HEK293 (cell line): Measurements from ENCODE around the gene LTC4S.
A peak's percentile ranks its signal among the peaks of the same experiment; 100 is the strongest.

ENCODE experiments used
- CTCF ChIA-PET: fragments of 350-600 bp; formaldehyde crosslinking; extraction: SDS; loops from one replicate; lab custom pipeline; 2021; ENCODE audit warnings: antibody characterized with exemption; lab: Yijun Ruan, JAX
- POLR2A ChIA-PET: fragments of 300-600 bp; formaldehyde crosslinking; extraction: SDS; loops from one replicate; lab custom pipeline; 2020; ENCODE audit warnings: antibody characterized with exemption, inconsistent platforms; lab: Yijun Ruan, JAX
- H3K27ac ChIP-seq: fragments of 200-500 bp; sonication (Bioruptor generic); 2 replicates; pipeline ENCODE4 v1.5.1; 2014; ENCODE audit warnings: low read depth, low read length, control low read depth, inconsistent platforms; ENCODE audit errors: extremely low read depth
- H3K36me3 ChIP-seq, 2 experiments: fragments of 200-500 bp in 1 of 2; sonication (Bioruptor generic) in 1 of 2; 1 replicate in 1 of 2; 2 replicates in 1 of 2; pipeline ENCODE4 v1.5.1; 2014 to 2017; ENCODE audit warnings: inconsistent platforms in 2 of 2, low read length in 2 of 2; ENCODE audit not compliant: control insufficient read depth in 2 of 2, insufficient read depth in 1 of 2
- H3K4me1 ChIP-seq: fragments of 200-500 bp; sonication (Bioruptor generic); 2 replicates; pipeline ENCODE4 v1.5.1; 2014; ENCODE audit warnings: mild to moderate bottlenecking, low read length, inconsistent platforms; ENCODE audit not compliant: control insufficient read depth, insufficient read depth
- H3K4me3 ChIP-seq: 2 replicates; pipeline ENCODE4 v1.5.1; 2011; ENCODE audit warnings: low read depth, mild to moderate bottlenecking, control low read depth, low read length, moderate library complexity
- H3K9me3 ChIP-seq: fragments of 200-500 bp; sonication (Bioruptor generic); 2 replicates; pipeline ENCODE4 v1.5.1; 2014; ENCODE audit warnings: low read depth, low read length, inconsistent platforms; ENCODE audit not compliant: control insufficient read depth, insufficient read depth
- EGR2 ChIP-seq: fragments of 450-650 bp; formaldehyde crosslinking; IDR thresholded peaks from 2 replicates; pipeline ENCODE4 v1.5.1; 2016; ENCODE audit warnings: low read depth, missing biosample characterization, missing genetic modification characterization
- KLF1 ChIP-seq: fragments of 450-650 bp; formaldehyde crosslinking; IDR thresholded peaks from 2 replicates; pipeline ENCODE4 v1.5.1; 2016; ENCODE audit warnings: missing biosample characterization, missing genetic modification characterization
- KLF16 ChIP-seq: fragments of 450-650 bp; formaldehyde crosslinking; IDR thresholded peaks from 2 replicates; pipeline ENCODE4 v1.5.1; 2017; ENCODE audit warnings: missing biosample characterization, missing genetic modification characterization
- KLF7 ChIP-seq: fragments of 450-650 bp; formaldehyde crosslinking; IDR thresholded peaks from 2 replicates; pipeline ENCODE4 v1.5.1; 2016; ENCODE audit warnings: missing biosample characterization, missing genetic modification characterization, borderline replicate concordance
- SCRT1 ChIP-seq: fragments of 450-650 bp; formaldehyde crosslinking; IDR thresholded peaks from 2 replicates; pipeline ENCODE4 v1.5.1; 2016; ENCODE audit warnings: missing biosample characterization, missing genetic modification characterization, borderline replicate concordance
- SP7 ChIP-seq: fragments of 450-650 bp; formaldehyde crosslinking; IDR thresholded peaks from 2 replicates; pipeline ENCODE4 v1.5.1; 2016; ENCODE audit warnings: missing biosample characterization, missing genetic modification characterization
- TCF7L2 ChIP-seq: IDR thresholded peaks from 2 replicates; pipeline ENCODE4 v1.6.1; 2011; ENCODE audit warnings: low read depth, mild to moderate bottlenecking, inconsistent platforms, low read length, moderate library complexity, borderline replicate concordance
- WT1 ChIP-seq: fragments of 450-650 bp; formaldehyde crosslinking; IDR thresholded peaks from 2 replicates; pipeline ENCODE4 v1.5.1; 2016; ENCODE audit warnings: missing biosample characterization, missing genetic modification characterization
- YY2 ChIP-seq: fragments of 450-650 bp; formaldehyde crosslinking; IDR thresholded peaks from 2 replicates; pipeline ENCODE4 v1.5.1; 2016; ENCODE audit warnings: missing biosample characterization, missing genetic modification characterization
- ZBTB17 ChIP-seq: fragments of 450-650 bp; formaldehyde crosslinking; IDR thresholded peaks from 2 replicates; pipeline ENCODE4 v1.5.1; 2016; ENCODE audit warnings: missing biosample characterization, missing genetic modification characterization
- ZNF146 ChIP-seq: fragments of 450-650 bp; formaldehyde crosslinking; IDR thresholded peaks from 2 replicates; pipeline ENCODE4 v1.5.1; 2016; ENCODE audit warnings: missing biosample characterization, missing genetic modification characterization
- ZNF350 ChIP-seq: fragments of 450-650 bp; formaldehyde crosslinking; IDR thresholded peaks from 2 replicates; pipeline ENCODE4 v1.5.0; 2017; ENCODE audit warnings: missing biosample characterization, mild to moderate bottlenecking, missing genetic modification characterization
- ZNF521 ChIP-seq: fragments of 450-650 bp; formaldehyde crosslinking; IDR thresholded peaks from 2 replicates; pipeline ENCODE4 v1.5.1; 2017; ENCODE audit warnings: missing biosample characterization, mild to moderate bottlenecking, missing genetic modification characterization
- ZNF658 ChIP-seq: fragments of 450-650 bp; formaldehyde crosslinking; IDR thresholded peaks from 2 replicates; pipeline ENCODE4; 2016; ENCODE audit warnings: missing biosample characterization, missing genetic modification characterization
- ZNF785 ChIP-seq: fragments of 450-650 bp; formaldehyde crosslinking; IDR thresholded peaks from 2 replicates; pipeline ENCODE4 v1.5.1; 2016; ENCODE audit warnings: missing biosample characterization, missing genetic modification characterization
- ZSCAN16 ChIP-seq: fragments of 450-650 bp; formaldehyde crosslinking; IDR thresholded peaks from 2 replicates; pipeline ENCODE4 v1.5.1; 2016; ENCODE audit warnings: missing biosample characterization, missing genetic modification characterization
- TF ChIP-seq, protein P1 (sequence below): fragments of 450-650 bp; formaldehyde crosslinking; IDR thresholded peaks from 2 replicates; pipeline ENCODE4 v1.5.1; 2016; ENCODE audit warnings: missing biosample characterization, missing genetic modification characterization
- TF ChIP-seq, protein P2 (sequence below): fragments of 450-650 bp; formaldehyde crosslinking; IDR thresholded peaks from 2 replicates; pipeline ENCODE4 v1.5.1; 2016; ENCODE audit warnings: missing biosample characterization, missing genetic modification characterization
- TF ChIP-seq, protein P3 (sequence below): fragments of 450-650 bp; formaldehyde crosslinking; IDR thresholded peaks from 2 replicates; pipeline ENCODE4 v1.5.1; 2016; ENCODE audit warnings: missing biosample characterization, missing genetic modification characterization
- TF ChIP-seq, protein P4 (sequence below): fragments of 450-650 bp; formaldehyde crosslinking; IDR thresholded peaks from 2 replicates; pipeline ENCODE4 v1.5.1; 2016; ENCODE audit warnings: missing biosample characterization, missing genetic modification characterization
- TF ChIP-seq, protein P5 (sequence below): fragments of 450-650 bp; formaldehyde crosslinking; IDR thresholded peaks from 2 replicates; pipeline ENCODE4 v1.5.1; 2017; ENCODE audit warnings: missing biosample characterization, missing genetic modification characterization
- TF ChIP-seq, protein P6 (sequence below): sonication (generic); formaldehyde crosslinking; IDR thresholded peaks from 2 replicates; pipeline ENCODE4 v1.8.1; 2022; ENCODE audit warnings: mild to moderate bottlenecking, moderate library complexity, missing genetic modification reagents

LTC4S gene

DNA sequence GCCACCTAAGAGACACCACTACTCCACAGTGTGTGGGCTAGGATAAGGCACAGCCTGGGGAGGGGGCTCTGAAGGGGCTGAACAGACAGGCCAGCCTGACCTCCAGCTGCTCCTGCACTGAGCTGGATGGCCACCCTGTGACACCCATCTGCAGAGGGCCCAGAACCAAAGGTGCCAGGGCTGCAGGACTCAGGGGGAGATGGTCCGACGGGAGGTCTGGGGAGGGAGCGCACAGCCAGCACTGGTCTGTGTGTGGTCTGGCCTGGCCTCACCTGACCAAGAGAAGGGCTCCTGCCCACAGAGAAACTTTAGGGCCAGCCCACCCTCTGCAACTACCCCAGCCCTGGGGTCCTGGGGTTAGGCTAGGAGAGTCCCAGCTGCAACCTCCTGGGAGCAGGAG is 789 bp downstream of the LTC4S start:
- Histone ChIP-seq H3K4me1 (no peaks in the 10 kb centered on the region), H3K27ac (no peak overlapping the region; the same call in 1 of the 2 replicates), H3K4me3 (no peak overlapping the region), H3K9me3 (no peaks in the 10 kb centered on the region), H3K36me3 (peaks cover 0 to 29% of the 10 kb centered on the region in 2 experiments; a peak in 1 of 3 replicates)
- POLR2A ChIA-PET = interaction anchor here (0.6 to 2.3 kb wide), 5 partner anchors 17 to 171 kb away, joined by 3 to 15 read pairs (median 4); partner anchors contain the start of genes HNRNPH1, MAML1 and SQSTM1
- no peak for TF ChIP-seq ZNF350 (tag by site-specific recombination)
- TF ChIP-seq, protein P1, sequence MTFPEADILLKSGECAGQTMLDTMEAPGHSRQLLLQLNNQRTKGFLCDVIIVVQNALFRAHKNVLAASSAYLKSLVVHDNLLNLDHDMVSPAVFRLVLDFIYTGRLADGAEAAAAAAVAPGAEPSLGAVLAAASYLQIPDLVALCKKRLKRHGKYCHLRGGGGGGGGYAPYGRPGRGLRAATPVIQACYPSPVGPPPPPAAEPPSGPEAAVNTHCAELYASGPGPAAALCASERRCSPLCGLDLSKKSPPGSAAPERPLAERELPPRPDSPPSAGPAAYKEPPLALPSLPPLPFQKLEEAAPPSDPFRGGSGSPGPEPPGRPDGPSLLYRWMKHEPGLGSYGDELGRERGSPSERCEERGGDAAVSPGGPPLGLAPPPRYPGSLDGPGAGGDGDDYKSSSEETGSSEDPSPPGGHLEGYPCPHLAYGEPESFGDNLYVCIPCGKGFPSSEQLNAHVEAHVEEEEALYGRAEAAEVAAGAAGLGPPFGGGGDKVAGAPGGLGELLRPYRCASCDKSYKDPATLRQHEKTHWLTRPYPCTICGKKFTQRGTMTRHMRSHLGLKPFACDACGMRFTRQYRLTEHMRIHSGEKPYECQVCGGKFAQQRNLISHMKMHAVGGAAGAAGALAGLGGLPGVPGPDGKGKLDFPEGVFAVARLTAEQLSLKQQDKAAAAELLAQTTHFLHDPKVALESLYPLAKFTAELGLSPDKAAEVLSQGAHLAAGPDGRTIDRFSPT (tag by site-specific recombination) = no peak
- no peak for TF ChIP-seq ZNF658 (tag by site-specific recombination)
- TF ChIP-seq ZNF146 (tag by site-specific recombination) = no peak
- no peak for TF ChIP-seq WT1
- TF ChIP-seq KLF16 (tag by site-specific recombination) = no peak
- no peak for TF ChIP-seq YY2 (tag by site-specific recombination)
- TF ChIP-seq, protein P2, sequence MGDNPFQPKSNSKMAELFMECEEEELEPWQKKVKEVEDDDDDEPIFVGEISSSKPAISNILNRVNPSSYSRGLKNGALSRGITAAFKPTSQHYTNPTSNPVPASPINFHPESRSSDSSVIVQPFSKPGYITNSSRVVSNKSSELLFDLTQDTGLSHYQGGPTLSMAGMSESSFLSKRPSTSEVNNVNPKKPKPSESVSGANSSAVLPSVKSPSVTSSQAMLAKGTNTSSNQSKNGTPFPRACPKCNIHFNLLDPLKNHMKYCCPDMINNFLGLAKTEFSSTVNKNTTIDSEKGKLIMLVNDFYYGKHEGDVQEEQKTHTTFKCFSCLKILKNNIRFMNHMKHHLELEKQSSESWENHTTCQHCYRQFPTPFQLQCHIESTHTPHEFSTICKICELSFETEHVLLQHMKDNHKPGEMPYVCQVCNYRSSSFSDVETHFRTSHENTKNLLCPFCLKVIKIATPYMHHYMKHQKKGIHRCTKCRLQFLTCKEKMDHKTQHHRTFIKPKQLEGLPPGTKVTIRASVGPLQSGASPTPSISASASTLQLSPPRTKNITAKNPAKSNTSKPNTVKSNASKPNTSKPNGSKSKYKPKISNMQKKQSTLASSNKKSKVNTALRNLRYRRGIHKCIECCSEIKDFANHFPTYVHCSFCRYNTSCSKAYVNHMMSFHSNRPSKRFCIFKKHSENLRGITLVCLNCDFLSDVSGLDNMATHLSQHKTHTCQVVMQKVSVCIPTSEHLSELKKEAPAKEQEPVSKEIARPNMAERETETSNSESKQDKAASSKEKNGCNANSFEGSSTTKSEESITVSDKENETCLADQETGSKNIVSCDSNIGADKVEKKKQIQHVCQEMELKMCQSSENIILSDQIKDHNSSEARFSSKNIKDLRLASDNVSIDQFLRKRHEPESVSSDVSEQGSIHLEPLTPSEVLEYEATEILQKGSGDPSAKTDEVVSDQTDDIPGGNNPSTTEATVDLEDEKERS (tag by site-specific recombination) = no peak
- TF ChIP-seq ZBTB17 (tag by site-specific recombination) = no peak
- TF ChIP-seq, protein P3, sequence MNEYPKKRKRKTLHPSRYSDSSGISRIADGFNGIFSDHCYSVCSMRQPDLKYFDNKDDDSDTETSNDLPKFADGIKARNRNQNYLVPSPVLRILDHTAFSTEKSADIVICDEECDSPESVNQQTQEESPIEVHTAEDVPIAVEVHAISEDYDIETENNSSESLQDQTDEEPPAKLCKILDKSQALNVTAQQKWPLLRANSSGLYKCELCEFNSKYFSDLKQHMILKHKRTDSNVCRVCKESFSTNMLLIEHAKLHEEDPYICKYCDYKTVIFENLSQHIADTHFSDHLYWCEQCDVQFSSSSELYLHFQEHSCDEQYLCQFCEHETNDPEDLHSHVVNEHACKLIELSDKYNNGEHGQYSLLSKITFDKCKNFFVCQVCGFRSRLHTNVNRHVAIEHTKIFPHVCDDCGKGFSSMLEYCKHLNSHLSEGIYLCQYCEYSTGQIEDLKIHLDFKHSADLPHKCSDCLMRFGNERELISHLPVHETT (tag by site-specific recombination) = no peak
- TF ChIP-seq EGR2 (tag by site-specific recombination) = no peak
- no peak for TF ChIP-seq SCRT1 (tag by site-specific recombination)
- TF ChIP-seq, protein P4, sequence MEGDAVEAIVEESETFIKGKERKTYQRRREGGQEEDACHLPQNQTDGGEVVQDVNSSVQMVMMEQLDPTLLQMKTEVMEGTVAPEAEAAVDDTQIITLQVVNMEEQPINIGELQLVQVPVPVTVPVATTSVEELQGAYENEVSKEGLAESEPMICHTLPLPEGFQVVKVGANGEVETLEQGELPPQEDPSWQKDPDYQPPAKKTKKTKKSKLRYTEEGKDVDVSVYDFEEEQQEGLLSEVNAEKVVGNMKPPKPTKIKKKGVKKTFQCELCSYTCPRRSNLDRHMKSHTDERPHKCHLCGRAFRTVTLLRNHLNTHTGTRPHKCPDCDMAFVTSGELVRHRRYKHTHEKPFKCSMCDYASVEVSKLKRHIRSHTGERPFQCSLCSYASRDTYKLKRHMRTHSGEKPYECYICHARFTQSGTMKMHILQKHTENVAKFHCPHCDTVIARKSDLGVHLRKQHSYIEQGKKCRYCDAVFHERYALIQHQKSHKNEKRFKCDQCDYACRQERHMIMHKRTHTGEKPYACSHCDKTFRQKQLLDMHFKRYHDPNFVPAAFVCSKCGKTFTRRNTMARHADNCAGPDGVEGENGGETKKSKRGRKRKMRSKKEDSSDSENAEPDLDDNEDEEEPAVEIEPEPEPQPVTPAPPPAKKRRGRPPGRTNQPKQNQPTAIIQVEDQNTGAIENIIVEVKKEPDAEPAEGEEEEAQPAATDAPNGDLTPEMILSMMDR (tag by site-specific recombination) = no peak
- CTCF ChIA-PET = interaction anchor here (0.6 to 2.1 kb wide), 2 partner anchors 9 to 31 kb away, joined by 3 to 14 read pairs; no protein-coding TSS in a partner anchor

DNA sequence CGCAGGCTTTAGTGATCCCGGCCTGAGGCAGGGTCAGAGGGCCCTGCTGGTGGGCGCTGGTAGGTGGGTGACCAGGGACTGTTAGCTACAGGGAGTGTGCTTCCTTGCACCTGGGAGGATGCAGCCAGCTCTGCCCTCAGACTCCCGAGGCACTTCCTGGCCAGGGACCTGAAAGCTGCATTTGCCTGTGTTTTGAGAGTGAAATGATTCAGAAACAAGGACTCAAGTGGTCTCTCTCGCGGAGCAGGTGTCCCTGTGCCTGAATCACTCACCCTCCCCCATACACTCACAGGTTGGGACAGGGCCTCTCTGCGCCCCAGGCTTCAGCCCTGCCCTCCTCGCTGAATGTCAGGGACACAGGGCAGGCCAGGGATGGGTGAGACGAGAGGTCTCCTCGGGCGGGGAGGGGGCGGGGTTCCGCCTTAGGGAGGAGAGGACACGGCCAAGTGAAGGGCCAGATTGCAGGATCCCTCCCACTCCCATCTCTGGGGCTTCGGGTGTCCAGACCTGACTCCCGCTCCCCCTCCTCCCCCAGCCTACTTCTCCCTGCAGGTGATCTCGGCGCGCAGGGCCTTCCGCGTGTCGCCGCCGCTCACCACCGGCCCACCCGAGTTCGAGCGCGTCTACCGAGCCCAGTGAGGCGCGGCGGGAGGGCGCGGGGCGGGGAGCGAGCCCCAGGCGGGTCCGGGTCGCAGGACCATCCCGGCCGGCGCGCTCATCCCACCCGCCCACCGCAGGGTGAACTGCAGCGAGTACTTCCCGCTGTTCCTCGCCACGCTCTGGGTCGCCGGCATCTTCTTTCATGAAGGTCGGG is 1.5 kb downstream of the LTC4S start:
- peak overlapping the region; percentile 65 for H3K4me3 ChIP-seq
- H3K27ac ChIP-seq = peak overlapping the region; percentile 85
- CTCF ChIA-PET = interaction anchor here (0.5 to 2.1 kb wide), 7 partner anchors 13 to 394 kb away, joined by 3 to 14 read pairs (median 3); no protein-coding TSS in a partner anchor
- peaks cover 0 to 36% of the 10 kb centered on the region in 2 experiments; a peak in 1 of 3 replicates for H3K36me3 ChIP-seq
- POLR2A ChIA-PET = interaction anchor here (0.6 to 2.3 kb wide), 6 partner anchors 16 to 172 kb away, joined by 3 to 15 read pairs (median 5); partner anchors contain the start of genes HNRNPH1, MAML1 and SQSTM1
- no peaks in the 10 kb centered on the region for H3K9me3 ChIP-seq
- H3K4me1 ChIP-seq = no peaks in the 10 kb centered on the region
- TF ChIP-seq TCF7L2 (no peak), KLF1 (tag by site-specific recombination) (peak; percentile 17; the same call in 1 of the 2 replicates), ZSCAN16 (tag by site-specific recombination) (no peak), ZNF521 (no peak), KLF7 (tag by site-specific recombination) (no peak), SP7 (tag by site-specific recombination) (peak; percentile 44; the same call in 1 of the 2 replicates), ZNF785 (tag by site-specific recombination) (no peak)
- TF ChIP-seq, protein P5, sequence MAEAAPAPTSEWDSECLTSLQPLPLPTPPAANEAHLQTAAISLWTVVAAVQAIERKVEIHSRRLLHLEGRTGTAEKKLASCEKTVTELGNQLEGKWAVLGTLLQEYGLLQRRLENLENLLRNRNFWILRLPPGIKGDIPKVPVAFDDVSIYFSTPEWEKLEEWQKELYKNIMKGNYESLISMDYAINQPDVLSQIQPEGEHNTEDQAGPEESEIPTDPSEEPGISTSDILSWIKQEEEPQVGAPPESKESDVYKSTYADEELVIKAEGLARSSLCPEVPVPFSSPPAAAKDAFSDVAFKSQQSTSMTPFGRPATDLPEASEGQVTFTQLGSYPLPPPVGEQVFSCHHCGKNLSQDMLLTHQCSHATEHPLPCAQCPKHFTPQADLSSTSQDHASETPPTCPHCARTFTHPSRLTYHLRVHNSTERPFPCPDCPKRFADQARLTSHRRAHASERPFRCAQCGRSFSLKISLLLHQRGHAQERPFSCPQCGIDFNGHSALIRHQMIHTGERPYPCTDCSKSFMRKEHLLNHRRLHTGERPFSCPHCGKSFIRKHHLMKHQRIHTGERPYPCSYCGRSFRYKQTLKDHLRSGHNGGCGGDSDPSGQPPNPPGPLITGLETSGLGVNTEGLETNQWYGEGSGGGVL (tag by site-specific recombination) = peak; percentile 49; the same call in 1 of the 2 replicates
- TF ChIP-seq, protein P6, sequence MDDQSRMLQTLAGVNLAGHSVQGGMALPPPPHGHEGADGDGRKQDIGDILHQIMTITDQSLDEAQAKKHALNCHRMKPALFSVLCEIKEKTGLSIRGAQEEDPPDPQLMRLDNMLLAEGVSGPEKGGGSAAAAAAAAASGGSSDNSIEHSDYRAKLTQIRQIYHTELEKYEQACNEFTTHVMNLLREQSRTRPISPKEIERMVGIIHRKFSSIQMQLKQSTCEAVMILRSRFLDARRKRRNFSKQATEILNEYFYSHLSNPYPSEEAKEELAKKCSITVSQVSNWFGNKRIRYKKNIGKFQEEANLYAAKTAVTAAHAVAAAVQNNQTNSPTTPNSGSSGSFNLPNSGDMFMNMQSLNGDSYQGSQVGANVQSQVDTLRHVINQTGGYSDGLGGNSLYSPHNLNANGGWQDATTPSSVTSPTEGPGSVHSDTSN (CRISPR knock-in tag) = no peak
